Tracheal epithelial cell (primary cell): ENCODE data around the gene CANX. TPM values are rescaled to one million over a fixed set of nuclear protein-coding genes. Genes with fewer than 3 reads are reported as not detected.

Experiments used
- total RNA-seq: library from RNA; depleted of rRNA; stranded (reverse); fragments of >200 nt; gene quantifications from 2 replicates; pipeline ENCODE4 v1.2.1, GENCODE V29; 2014

CANX gene, protein sequence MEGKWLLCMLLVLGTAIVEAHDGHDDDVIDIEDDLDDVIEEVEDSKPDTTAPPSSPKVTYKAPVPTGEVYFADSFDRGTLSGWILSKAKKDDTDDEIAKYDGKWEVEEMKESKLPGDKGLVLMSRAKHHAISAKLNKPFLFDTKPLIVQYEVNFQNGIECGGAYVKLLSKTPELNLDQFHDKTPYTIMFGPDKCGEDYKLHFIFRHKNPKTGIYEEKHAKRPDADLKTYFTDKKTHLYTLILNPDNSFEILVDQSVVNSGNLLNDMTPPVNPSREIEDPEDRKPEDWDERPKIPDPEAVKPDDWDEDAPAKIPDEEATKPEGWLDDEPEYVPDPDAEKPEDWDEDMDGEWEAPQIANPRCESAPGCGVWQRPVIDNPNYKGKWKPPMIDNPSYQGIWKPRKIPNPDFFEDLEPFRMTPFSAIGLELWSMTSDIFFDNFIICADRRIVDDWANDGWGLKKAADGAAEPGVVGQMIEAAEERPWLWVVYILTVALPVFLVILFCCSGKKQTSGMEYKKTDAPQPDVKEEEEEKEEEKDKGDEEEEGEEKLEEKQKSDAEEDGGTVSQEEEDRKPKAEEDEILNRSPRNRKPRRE
- total RNA-seq = 635 and 679 TPM in 2 replicates

DNA sequence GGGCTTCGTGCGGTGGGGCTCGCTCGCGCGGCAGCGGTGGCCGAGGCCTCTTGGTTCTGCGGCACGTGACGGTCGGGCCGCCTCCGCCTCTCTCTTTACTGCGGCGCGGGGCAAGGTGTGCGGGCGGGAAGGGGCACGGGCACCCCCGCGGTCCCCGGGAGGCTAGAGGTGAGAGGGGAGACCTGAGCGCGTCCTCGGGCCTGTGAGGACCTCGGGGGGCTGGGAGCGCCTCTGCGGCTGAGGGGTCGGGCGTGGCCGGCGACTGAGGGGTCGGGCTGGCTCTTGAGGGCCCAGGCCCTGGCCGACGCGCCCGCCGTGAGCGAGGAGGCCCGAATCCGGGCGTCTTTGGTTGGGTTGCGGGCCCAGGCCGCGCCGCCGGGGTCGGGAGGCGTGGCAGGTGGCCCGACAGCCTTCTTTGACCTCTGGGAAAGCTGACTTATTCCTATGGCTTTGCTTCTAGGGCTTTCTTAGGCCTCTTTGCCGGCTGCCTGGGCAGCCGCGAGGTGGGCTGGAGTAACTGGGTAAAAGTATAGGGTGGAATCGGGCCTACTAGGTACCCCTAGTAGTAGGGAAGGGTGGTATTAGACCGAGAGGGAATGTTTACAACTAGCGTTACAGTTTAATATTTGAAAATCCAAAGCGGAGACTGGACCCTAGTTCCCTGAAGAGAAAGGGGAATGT lies at the start of gene CANX:
CANX (plus strand) TSS at position 33 of the 681 bp plus-strand sequence. CDS start 6,715 bp downstream, outside the sequence.

DNA sequence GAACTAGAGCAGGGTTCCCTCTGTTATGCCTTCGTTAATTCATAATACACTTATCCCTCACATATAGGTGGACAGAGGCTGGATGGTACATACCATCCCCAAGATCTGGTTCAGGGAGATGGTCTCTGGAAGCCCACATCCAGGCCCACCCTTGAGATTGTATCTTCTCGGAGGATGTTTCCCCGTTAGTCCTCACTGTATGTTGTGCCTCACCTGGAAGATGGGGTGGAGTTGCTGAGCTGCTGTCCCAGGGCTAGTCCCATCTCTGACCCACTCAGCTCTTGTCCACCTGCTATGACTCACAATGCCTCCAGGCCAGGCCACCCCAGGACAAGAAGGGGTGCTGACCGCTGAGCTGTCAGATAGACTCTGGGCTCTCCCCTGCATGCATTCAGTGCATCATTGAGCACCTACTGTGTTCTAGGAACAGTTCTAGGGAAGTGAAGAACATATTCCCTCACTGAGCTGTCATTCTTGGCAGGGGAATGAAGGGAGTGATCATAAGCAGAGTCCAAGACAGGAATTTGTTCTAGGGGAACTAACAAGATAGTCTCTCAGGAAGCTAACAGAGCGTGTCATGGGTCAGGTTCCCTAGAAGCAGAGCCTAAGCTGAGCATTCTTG lies 17.9 kb upstream of the CANX start, which contains the start of gene CBY3:
CBY3 (minus strand) TSS at position 255 of the 622 bp plus-strand sequence; CDS start at position 139, 116 bp downstream.

DNA sequence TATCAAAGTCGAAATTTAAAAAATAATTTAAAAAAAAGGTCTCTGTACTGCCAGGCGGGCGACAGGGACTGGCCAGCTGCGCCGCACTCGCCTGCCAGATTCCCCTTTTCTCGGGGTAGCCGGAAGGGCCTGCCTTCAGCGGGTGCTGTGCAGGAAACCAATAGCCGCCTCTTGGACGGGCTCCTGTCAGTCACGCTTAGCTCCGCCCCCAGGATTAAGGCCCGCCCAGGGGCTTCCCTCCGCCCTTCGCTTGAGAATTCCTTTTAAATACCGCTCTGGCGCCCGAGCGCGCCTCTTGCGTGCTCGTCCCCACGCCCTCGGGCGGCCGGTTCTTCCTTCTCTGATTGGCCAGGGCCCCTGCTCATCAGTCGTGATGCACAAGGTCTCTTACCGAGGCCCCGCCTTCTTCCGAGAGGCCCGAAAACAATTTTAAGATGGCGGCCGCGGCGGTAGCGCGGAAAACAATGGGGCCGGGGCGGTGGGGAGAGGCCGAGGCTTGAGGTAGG lies 33.7 kb downstream of the CANX start, which contains the start of gene MAML1:
MAML1 (plus strand) TSS at position 411 of the 506 bp plus-strand sequence. CDS start 291 bp downstream, outside the sequence.

Other genes with a start within 250 kb of the CANX start
- 37.5 and 41.9 TPM in 2 replicates for gene RUFY1, start 148.4 kb upstream of the CANX start, total RNA-seq
- gene HNRNPH1, start 75.3 kb upstream of the CANX start, total RNA-seq = 268 and 297 TPM in 2 replicates
- not detected in 2 replicates for gene CBY3, start 17.9 kb upstream of the CANX start, total RNA-seq
- 4.8 and 6.2 TPM in 2 replicates for gene MAML1, start 33.9 kb downstream of the CANX start, total RNA-seq
- 1.1 TPM in 1 of 2 replicates, not detected in the other for gene LTC4S, start 95.0 kb downstream of the CANX start, total RNA-seq
- gene MGAT4B, start 107.9 kb downstream of the CANX start, total RNA-seq = 217 and 225 TPM in 2 replicates
- gene SQSTM1, start 121.9 kb downstream of the CANX start, total RNA-seq = 645 and 760 TPM in 2 replicates
- 9.4 and 10.6 TPM in 2 replicates for gene MRNIP, start 159.8 kb downstream of the CANX start, total RNA-seq
- gene TBC1D9B, start 208.9 kb downstream of the CANX start, total RNA-seq = 41.3 and 65.5 TPM in 2 replicates